A673 (cell line): ENCODE measurements around the gene GRIN2C.

Experiments used
- CTCF ChIP-seq: fragments of 300-800, 200-600 bp; sonication (generic); conservative IDR thresholded peaks from 2 replicates; pipeline ENCODE4 v1.5.1; 2017; ENCODE audit warnings: low read depth, mild to moderate bottlenecking, antibody characterized with exemption, low read length, moderate library complexity, mixed read lengths
- EZH2 ChIP-seq: fragments of 200-600 bp; sonication (generic); IDR thresholded peaks from 2 replicates; pipeline ENCODE4 v1.6.1; 2017; ENCODE audit warnings: borderline replicate concordance, low read depth, mild to moderate bottlenecking, mixed read lengths, antibody characterized with exemption, low read length; ENCODE audit not compliant: poor library complexity, severe bottlenecking

- TF ChIP-seq CTCF (peak; percentile 38; the same call in 1 of the 2 replicates), EZH2 (no peak)
Measured at GRCh38 chr17:74859459-74860228, at the start of gene GRIN2C.
